Lower leg skin (tissue), 3 donors: ENCODE results near the gene ANK2.
A peak's percentile ranks its signal among the peaks of the same experiment; 100 is the strongest.

Source experiments
- CTCF ChIP-seq, 3 donors: fragments of 450-650 bp; IDR thresholded peaks; one replicate each; pipeline ENCODE4 v1.5.1; 2016; ENCODE audit warnings: antibody characterized with exemption in 3 of 3, mild to moderate bottlenecking in 3 of 3, moderate library complexity in 2 of 3
- POLR2A ChIP-seq, 2 donors: fragments of 450-650 bp; IDR thresholded peaks; one replicate each; pipeline ENCODE4 v1.6.1; 2016 to 2017; ENCODE audit warnings: antibody characterized with exemption in 2 of 2, mild to moderate bottlenecking in 1 of 2, moderate library complexity in 1 of 2

- TF ChIP-seq POLR2A (IDR thresholded peaks at IDR 0.05): no peak
- peak in 1 of 3 donors; percentile 78 for TF ChIP-seq CTCF (IDR thresholded peaks at IDR 0.05)
These were observed 345.5 kb downstream of the ANK2 start for GRCh38 chr4:113394730-113395530.
